Caki2 (cell line): ENCODE measurements around the gene TFCP2. TPM values are rescaled to one million over a fixed set of nuclear protein-coding genes. Genes with fewer than 3 reads are reported as not detected.

Source experiments
- DNase-seq: peaks from one replicate; pipeline ENCODE4 v3.0.0-alpha.2; 2015; ENCODE audit warnings: low read depth
- in situ Hi-C: cut with HindIII; loops from 2 replicates; pipeline ENCODE4 v1.10.0; 2016; ENCODE audit warnings: low sequenced_read_pairs, low pct_unique_long_range_greater_than_20kb, mixed read lengths
- total RNA-seq: library from RNA; depleted of rRNA; stranded (reverse); fragments of >200 nt; shearing (Covaris generic); gene quantifications from 2 replicates; pipeline ENCODE4 v1.2.3, GENCODE V29; 2014; ENCODE audit warnings: low replicate concordance

Gene TFCP2
- total RNA-seq, 1 experiment from 2014 or later = 24.0 TPM

DNA sequence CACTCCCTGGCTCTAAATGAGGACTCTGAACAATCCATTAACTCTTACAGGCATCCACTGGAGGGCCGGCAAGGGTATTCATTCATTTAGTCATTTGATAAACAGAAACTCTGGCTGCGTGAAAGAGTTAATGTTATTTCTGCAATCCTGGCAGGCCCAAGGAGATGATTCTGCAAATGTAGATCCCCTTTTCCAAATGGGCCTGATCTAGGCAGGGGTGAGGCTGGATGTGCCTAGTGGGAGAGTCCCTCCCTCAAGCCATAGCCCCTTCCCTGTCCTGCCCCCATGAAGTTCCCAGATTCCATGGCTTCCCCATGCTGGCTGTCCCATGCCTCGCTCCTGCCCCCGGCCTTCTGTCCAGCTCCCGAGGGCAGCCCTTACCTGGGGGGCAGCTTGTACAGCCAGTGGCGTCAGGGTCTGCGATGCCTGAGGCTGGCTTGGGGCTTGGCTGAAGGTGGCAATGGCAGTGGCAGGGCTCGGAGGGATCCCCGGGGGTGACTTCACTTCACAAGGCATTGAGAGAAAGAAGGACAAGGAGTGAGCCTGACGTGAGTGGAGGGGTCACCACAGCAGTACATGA is 26.5 kb upstream of the TFCP2 start:
- no peak for DNase-seq
- in situ Hi-C loops = no loop called here

DNA sequence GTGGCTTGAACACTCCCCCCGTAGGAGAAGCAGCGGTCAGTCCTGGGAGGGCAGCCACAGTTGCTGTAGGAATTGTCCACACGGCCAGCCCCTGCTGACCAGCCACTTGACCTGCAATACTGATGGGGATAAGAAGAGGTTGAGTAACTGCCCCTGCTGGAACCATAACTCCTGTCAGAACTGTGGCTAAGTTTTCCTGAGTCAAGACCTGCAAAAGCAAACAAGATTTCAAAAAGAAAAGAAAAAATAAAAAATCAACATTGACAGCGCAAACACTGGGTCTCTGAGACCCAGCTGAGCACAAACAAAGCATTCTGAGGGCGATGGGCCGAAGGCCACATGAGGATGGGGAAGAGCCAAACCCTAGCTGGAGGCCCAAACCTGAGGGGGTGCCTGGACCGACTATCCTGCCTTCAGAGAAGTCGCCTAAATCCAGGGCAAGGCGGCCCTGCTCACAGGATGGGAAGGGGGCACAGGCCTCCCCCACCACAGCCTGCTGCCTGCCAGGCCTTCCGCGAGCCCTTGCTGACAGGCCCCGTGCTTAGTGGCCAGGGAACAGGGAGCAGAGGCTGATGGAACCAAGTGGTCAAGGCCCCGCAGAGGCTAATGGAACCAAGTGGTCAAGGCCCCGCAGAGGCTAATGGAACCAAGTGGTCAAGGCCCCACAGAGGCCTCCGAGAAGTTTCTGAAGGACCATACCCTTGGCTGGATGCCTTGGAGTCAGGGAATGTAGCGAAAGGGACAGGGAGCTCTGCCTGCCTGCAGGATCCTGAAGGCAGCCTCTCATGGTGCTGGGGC is 25.8 kb upstream of the TFCP2 start:
- no peak for DNase-seq
- in situ Hi-C loops = no loop called here

DNA sequence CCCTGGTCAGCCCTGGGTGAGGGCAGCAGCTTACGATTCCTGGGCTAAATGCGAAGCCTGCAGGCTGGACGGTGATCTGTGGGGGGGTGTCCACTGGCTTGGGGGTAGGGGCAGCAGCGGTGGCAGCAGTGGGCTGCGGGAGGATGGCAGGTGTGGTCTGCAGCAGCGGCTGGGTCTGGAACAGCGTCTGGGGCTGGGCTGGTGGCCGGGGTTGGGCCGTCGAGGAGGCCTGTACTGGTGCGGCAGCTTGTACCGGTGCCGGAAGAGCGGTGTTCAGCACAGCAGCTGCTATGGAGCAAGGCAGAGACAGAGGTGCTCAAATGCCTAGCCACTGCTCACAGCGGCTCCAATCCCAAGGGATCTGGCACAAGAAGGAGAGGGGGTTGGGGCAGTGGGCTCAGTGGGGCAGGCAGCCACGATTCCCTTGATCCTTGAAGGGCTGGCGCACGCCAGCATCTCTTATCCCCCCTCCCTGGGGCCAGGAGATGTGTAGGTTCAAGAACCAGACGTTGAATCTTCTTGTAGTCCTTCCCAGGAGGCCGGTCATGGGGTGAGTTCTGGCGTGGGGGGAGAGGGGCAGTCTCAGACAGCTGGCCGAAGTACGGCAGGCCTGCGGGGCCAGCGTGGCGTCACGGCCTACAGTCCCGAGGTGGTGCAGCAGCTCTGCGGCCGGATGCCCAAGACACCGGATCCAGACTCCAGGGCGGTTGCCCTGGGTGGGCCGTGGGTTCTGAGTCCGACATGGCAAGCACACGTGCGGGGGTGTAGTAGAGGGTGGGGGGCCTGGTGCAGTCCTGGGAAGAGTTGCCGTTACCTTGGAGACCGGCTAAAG is 25.0 kb upstream of the TFCP2 start:
- DNase-seq = no peak

DNA sequence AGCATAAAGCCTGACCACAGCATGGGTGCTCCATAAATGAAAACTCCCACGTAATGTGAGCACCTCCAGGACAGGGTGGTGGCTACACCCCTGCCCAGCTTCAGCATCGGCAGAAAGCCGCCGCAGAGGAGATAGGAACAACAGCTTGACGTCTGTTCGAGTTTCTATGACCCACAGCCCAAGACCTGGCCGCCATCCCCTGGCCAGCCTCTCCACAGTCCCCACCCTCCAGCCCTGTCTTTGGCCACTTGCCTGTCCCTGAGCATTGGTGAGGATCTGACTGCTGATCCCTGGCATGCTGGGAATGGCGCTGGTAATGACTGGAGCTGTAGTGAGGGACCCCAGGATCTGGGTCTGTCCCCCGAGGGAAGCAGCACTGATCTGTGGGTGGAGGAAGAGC is 23.6 kb upstream of the TFCP2 start:
- in situ Hi-C loops = no loop called here
- DNase-seq = no peak

More for the DNA sequence above, 25.0 kb upstream of the TFCP2 start:
- in situ Hi-C loops = no loop called here

DNA sequence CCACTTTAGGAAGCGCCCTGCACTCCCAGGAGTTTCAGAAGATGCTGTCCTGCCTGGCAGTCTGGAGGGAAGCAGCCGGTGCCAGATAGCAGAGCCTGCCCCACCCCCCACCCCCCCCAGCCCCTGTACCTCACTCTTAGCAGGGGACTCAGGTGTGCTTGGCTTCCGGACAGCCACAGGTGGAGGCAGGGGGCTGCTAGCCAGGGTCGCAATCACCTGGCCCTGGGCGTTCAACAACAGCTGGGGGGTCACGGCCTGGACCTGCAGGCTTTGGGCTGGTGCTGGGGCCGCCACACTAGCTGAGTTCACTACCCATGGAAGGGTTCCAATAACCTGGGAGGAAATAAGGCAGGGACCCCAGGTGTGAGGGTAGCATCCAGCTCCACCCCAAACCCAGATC is 22.9 kb upstream of the TFCP2 start:
- in situ Hi-C loops = no loop called here
- no peak for DNase-seq

DNA sequence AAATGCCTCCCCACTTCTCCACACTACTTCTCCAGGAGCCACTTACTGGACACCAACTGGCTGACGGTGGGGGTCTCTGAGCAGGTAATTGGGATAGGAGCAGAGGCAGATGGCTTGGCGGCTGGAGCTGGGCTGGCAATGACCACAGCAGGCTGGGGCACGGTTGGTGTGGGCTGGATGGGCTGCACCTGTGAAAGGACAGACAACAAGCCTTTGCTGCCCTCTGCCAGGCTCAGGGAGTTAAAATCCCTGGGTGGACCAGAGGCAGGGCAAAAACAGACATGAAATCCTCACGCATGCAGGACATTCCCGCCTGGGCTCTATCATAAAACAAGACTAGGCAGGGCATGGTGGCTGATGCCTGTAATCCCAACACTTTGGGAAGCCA is 19.3 kb upstream of the TFCP2 start:
- in situ Hi-C loops = no loop called here
- no peak for DNase-seq

DNA sequence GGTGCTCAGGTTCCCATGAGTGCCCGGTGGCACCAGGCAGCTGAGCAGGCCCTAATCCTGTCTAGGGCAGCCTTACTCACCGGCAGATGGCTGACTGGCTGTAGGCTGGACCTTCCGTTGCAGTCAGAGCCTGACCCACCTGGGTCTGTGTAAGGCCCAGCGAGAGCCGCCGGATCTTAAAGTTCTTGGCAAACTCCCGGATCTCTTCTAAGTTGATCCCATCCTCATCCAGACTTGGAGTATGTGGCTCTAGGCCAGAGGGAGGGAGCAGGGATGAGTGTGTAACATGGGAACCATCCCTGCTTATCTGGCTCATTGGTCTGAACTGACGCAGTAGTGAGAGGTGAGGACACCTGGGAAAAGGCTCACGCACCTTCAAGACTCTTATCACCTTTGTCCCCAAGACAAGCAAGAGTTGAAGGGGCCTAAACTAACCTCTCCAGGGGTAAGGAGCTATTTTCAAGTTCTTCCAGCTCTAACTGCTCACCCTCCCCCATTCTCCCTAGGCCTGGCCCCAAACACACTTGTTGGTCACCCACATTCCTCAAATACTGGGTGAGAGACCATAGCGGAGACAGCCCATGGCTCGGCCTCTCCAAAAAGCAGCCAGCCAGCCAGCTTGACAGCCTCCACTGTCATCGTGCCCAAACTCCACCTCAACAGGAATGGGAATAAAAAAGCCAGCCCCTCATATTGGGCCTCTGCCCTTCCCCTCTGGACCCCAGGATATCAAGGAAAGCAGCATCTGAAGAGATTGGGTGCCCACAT is 18.8 kb upstream of the TFCP2 start:
- in situ Hi-C loops = no loop called here
- DNase-seq = no peak

DNA sequence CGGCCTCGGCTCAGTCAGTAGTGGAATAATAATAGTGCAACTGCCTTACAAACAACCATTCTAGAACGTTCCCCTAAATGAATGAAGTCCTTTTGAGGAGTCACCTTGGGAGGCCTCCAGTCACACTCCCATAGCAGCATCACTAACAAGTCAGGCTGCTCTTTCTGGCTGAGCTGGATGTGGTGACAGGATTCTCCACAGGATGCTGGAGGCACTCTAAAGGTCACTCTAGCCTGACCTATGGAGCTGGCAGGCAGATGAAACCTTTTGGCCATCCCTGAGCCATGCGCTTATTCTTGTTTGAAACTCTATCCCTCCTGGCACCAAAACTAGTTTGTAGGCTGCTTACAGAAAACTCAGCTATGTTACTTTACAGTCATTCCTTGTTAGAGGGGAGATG is 17.9 kb upstream of the TFCP2 start:
- in situ Hi-C loops = no loop called here
- DNase-seq = no peak

DNA sequence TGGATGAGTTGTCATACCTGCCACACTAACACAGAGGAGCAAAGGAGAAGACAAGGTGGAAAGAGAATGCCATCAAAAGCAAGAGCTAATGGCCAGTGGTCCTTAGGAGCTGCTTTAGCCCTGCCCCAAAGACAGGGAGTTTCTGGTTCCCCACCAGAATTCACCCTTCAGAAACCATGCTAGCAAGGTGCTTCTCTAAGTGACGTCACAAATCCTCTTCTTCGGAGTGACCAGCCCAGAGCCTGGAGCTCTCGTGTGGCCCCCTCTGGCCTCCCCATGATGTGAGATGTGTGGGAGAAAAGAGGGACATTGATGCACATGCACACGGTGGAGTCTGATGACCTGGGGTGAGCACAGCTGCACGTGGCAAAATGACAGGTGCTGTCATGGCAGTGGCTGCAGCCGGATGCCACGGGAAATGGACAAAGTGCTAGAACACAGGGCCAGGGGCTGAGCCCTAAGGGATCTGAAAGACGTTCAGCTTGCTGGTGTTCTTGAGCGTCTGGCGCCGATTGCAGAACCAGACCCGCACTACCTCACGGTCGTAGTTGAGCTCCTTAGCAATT is 16.9 kb upstream of the TFCP2 start:
- in situ Hi-C loops = no loop called here
- DNase-seq = no peak

DNA sequence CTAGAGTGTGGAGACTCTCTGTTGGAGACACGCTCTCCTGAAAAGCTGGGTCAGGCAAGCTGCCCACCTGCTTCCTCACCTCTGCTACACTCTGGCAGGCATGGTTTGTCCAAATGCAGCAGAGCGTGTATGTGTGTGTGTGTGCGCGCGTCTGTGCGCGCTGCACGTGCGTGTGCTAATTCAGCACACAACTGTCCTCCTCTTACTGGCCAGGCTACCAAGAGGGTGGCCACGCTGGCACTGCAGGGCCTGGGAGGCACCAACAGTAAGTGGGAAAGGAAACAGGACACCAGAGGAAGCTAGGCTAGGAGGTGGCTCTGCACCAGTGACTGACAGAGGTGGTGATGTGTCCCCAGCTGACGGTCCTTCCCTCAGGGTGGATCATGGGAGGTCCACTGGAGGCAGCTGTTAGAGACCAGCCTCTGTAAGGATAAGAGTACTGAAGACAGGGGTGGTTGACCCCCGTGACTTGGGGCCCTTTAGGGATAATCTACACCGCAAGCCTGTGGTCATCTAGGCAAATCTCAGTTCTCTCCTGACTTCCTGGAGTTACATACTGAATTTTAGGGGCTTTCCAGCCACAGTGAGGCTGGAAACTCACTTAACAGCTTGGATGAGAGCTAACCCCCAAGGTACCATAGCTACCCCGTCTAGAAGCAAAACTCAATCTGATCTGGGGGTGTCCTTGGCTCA is 15.6 kb upstream of the TFCP2 start:
- in situ Hi-C loops = no loop called here
- DNase-seq = no peak

DNA sequence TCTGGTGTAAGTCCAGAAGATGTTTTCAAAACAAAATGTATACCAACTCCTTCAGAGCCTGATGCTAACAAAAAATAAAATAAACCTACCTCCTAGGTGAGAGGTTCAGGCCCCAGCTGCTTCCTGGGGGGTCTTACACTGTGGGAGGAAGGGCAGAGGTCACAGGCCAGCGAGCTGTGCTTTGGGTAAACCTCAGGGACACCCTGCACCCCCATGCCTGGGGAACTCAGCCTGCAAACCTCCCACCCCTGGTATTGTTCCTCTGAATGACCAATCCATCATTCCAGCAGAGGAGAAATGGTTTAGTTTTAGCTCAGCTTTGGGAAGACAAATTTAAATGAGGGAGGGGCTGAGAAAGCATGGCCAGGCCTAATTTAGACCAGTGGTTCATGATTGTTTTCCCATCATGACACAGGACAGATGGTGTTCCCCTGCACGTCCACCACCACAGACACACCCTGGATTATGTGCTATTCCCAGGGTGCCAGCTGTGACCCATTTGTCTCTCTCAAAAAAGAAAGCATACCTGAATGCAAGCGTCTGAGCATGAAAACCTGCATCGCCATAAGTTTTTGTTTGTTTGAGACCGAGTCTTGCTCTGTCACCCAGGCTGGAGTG is 14.5 kb upstream of the TFCP2 start:
- in situ Hi-C loops = no loop called here

DNA sequence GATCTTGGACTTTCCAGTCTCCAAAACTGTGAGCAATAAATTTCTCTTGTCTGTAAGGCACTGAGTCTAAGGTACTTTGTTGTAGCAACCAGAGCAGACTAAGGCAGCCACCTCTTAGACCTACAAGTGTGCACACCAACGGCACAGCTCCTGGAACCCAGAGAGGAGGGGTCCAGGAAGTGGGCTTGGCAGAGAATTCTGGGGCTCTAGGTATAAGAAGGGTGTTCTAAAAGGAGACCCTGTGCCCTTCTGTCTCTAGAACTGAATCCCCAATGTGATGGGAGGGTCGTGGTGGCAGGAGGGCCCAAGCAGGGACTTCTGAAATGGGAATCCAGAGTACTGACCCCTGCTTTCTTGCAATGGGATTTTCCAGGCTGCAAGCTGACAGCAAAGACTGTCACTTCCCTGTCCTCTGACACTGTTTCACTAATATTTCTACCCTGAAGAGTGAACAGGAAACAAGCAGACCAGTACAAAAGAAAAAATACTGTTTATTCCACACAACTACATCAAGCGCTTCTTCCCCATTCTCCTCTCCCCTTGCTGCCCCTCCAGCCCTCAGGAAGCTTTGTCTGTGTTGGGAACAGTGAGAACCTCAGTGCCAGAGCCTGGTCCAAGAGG is 13.6 kb upstream of the TFCP2 start:
- in situ Hi-C loops = no loop called here
- no peak for DNase-seq

More for the DNA sequence above, 14.5 kb upstream of the TFCP2 start:
- DNase-seq = no peak

DNA sequence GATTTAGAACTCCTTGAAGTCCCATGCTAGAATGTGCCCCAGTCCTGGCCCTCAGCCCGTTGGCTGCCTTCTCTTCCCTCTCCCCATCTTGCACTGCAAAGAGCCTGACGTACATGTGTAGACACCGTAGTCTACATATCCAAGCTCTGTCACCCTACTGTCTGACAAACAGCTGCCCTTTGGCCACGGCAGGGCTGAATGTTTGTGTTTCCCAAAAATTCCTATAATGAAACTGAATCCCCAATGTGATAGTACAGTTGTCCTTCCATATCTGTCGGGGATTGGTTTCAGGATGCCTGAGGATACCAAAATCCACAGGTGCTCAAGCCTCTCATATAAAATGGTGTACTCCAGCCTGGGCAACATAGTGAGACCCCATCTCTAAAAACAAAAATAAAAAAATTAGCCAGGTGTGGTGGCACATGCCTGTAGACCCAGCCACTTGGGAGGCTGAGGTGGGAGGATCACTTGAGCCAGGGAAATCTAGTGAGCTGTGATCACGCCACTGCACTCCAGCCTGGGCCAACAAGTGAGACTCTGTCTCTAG is 12.3 kb upstream of the TFCP2 start:
- no peak for DNase-seq
- in situ Hi-C loops = no loop called here

DNA sequence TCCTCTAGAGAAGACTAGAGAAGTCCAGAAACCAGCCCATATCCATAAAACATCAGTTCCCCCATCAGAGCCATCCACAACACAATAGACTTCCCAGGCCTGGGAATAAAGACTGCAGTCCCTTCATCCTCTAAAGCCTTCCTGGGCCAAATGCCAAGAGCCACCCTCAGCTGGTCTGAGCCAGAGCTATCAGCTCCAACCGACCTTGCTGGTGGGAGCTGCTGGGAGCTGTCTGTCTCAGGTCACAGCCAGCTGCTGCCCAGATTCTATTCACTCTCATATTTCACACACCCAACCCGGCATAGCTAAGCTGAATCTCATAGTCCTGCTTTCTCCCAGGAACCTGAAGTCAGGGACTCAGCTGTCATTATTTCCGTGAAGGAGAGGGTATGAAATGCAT is 10.9 kb upstream of the TFCP2 start:
- in situ Hi-C loops = no loop called here
- DNase-seq = no peak

DNA sequence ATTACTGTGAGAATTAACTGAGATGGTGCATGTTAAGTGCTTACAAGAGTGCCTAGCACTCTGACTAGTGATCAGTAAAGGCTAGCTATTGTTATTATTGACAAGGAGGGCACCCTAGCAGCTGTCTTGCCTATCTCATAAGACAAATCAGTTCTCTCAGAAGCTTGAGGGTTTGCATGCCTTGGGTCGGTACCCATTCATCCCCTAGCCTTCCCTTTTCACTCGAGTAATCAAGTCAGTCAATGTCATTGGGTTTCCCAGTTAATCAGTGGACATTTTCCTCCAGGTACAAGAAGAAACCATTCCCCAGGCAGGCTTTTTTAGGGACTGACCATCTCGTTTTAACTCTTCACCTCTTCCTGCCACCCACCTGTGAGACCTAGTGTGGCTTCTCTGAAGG is 10.4 kb upstream of the TFCP2 start:
- DNase-seq = no peak
- in situ Hi-C loops = no loop called here

DNA sequence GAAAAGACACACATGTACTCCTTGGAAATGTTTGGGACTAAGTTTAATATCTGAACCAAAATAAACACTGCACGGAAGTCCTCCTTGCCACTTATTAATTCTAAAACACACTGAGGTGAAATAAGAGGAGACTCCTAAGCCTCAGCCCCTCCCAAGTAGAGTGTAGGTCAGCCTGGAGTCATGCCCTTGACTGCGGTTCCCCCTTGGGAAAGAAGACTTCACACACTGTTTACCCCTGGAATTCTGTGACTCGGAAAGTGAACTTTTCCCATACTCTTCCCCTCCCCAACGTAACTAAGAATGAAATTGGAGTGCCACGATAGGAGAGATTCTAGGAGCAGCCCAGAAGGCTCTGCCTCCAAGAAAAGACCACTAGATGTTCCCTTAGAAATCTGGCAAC is 8.6 kb upstream of the TFCP2 start:
- DNase-seq = no peak
- in situ Hi-C loops = no loop called here

DNA sequence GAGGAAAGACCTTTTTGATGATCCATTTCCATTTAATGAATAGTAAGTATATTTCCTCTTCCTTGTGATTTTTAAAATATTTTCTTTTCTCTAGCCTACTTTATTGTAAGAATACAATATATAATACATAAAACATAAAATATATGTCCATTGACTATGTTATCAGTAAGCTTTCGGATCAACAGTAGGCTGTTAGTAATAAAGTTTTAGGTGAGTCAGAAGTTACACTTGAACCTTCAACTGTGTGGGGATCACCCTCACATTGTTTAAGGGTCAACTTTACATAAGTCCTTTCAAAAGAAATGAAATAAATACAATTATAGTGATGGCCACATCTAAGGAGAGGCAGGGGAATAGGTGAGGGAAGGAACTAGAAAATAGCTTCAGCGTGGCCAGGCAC is 5.0 kb upstream of the TFCP2 start:
- in situ Hi-C loops = no loop called here
- DNase-seq = no peak
